GM12878 (cell line): ENCODE data around the gene CSF1R. TPM values are rescaled to one million over a fixed set of nuclear protein-coding genes. Genes with fewer than 3 reads are reported as not detected.

Experiments
- ATAC-seq: fragments of 200-7000 bp; cut with Tn5 transposase; 3 replicates; pipeline ENCODE4 v1.9.1; 2020; ENCODE audit warnings: mild to moderate bottlenecking, moderate library complexity
- BruUV-seq: library from RNA; stranded (reverse); fragments of 400-500 nt; replicated peaks from 2 replicates; lab custom pipeline; 2021; lab: Mats Ljungman, UMichigan
- CTCF ChIA-PET: fragments of 300-600 bp; sonication (Branson Sonifier 250); formaldehyde crosslinking; extraction: SDS; loops from one replicate; lab custom pipeline; 2021; ENCODE audit warnings: inconsistent platforms; lab: Yijun Ruan, JAX
- POLR2A ChIA-PET: fragments of 350-600 bp; formaldehyde crosslinking; extraction: SDS; loops from one replicate; lab custom pipeline; 2021; ENCODE audit warnings: inconsistent platforms; lab: Charles Lee
- RAD21 ChIA-PET: fragments of 300-600 bp; sonication (Branson Sonifier 250); formaldehyde crosslinking; loops from one replicate; lab custom pipeline; 2023; ENCODE audit warnings: antibody characterized with exemption; ENCODE audit not compliant: unreplicated experiment; lab: Charles Lee
- SMC1A ChIA-PET: fragments of 300-600 bp; sonication (Branson Sonifier 250); formaldehyde crosslinking; loops from one replicate; lab custom pipeline; 2023; ENCODE audit not compliant: unreplicated experiment, uncharacterized antibody; lab: Charles Lee
- DNase-seq: peaks from one replicate; pipeline ENCODE4 v3.0.0-alpha.2; 2011; ENCODE audit warnings: low read depth, low spot score
- FAIRE-seq: peaks from 3 replicates; lab custom pipeline; 2011; peaks lifted over from hg19 to GRCh38; lab: Jason Lieb, UNC
- H2AFZ ChIP-seq: 2 replicates; pipeline ENCODE4 v1.6.0; 2011; ENCODE audit warnings: low read depth, low read length, control low read depth; ENCODE audit not compliant: control insufficient read depth
- H3K27ac ChIP-seq: 2 replicates; pipeline ENCODE4 v1.5.1; 2011; ENCODE audit warnings: control low read depth; ENCODE audit not compliant: control insufficient read depth, insufficient read depth
- H3K27me3 ChIP-seq, 2 experiments: replicated peaks in 1 of 2; 2 replicates each; pipeline versions ENCODE4 v1.6.0 to v1.6.1; 2011; ENCODE audit warnings: low read length in 1 of 2; ENCODE audit not compliant: control insufficient read depth in 2 of 2, insufficient read depth in 2 of 2
- H3K36me3 ChIP-seq, 2 experiments: 2 replicates each; pipeline ENCODE4 v1.5.1; 2011; ENCODE audit warnings: low read length in 1 of 2; ENCODE audit not compliant: control insufficient read depth in 2 of 2, insufficient read depth in 2 of 2
- H3K4me1 ChIP-seq: 2 replicates; pipeline ENCODE4 v1.6.1; 2011; ENCODE audit warnings: mild to moderate bottlenecking, low read length, moderate library complexity, mixed read lengths; ENCODE audit not compliant: control insufficient read depth, insufficient read depth
- H3K4me2 ChIP-seq: 2 replicates; pipeline ENCODE4 v1.6.0; 2011; ENCODE audit warnings: control low read depth; ENCODE audit not compliant: control insufficient read depth, insufficient read depth
- H3K4me3 ChIP-seq: fragments of 200-600 bp; sonication (generic); 2 replicates; pipeline ENCODE4 v1.5.1; 2016
- H3K79me2 ChIP-seq: 2 replicates; pipeline ENCODE4 v1.6.0; 2011; ENCODE audit warnings: low read length; ENCODE audit not compliant: control insufficient read depth, insufficient read depth
- H3K9ac ChIP-seq: 2 replicates; pipeline ENCODE4 v1.8.0; 2011; ENCODE audit warnings: low read length, control low read depth, mixed read lengths; ENCODE audit not compliant: control insufficient read depth, insufficient read depth
- H3K9me3 ChIP-seq: replicated peaks from 3 replicates; pipeline ENCODE4 v1.5.1; 2011; ENCODE audit warnings: mild to moderate bottlenecking, low read length; ENCODE audit not compliant: control insufficient read depth, insufficient read depth
- H4K20me1 ChIP-seq: 2 replicates; pipeline ENCODE4 v1.6.0; 2011; ENCODE audit not compliant: control insufficient read depth, insufficient read depth
- EZH2 ChIP-seq: IDR thresholded peaks from 2 replicates; pipeline ENCODE4 v1.6.1; 2012; ENCODE audit warnings: low read depth, mild to moderate bottlenecking, control low read depth, inconsistent platforms, low read length, borderline replicate concordance; ENCODE audit not compliant: control insufficient read depth
- MTA2 ChIP-seq: fragments of 450-650 bp; IDR thresholded peaks from 2 replicates; pipeline ENCODE4 v1.6.1; 2016; ENCODE audit warnings: low read depth, mild to moderate bottlenecking, moderate library complexity
- REST ChIP-seq: IDR thresholded peaks from 2 replicates; pipeline ENCODE4 v1.6.1; 2012; ENCODE audit warnings: mild to moderate bottlenecking, low read depth, low read length
- ZNF622 ChIP-seq: fragments of 450-650 bp; IDR thresholded peaks from 2 replicates; pipeline ENCODE4 v1.6.1; 2017; ENCODE audit warnings: mild to moderate bottlenecking, inconsistent platforms
- ZNF687 ChIP-seq: fragments of 450-650 bp; IDR thresholded peaks from 2 replicates; pipeline ENCODE4 v1.6.1; 2017; ENCODE audit warnings: mild to moderate bottlenecking, moderate library complexity
- WGBS: methylation state at CpG from one replicate; pipeline ENCODE4 v1.1.6; 2016; ENCODE audit warnings: low lambda C conversion rate; ENCODE audit not compliant: insufficient replicate concordance, insufficient coverage; ENCODE audit errors: missing lambda C conversion rate; 5-methylcytosine and 5-hydroxymethylcytosine counted together
- in situ Hi-C: fragments of 300-500 bp; cut with MboI; formaldehyde crosslinking; loops from 9 replicates; pipeline ENCODE4 v1.14.3; 2018; ENCODE audit warnings: mixed read lengths
- intact Hi-C: fragments of 100-400 bp; cut with micrococcal nuclease; formaldehyde crosslinking; loops from one replicate; pipeline ENCODE4 v1.14.2; 2022; ENCODE audit not compliant: unreplicated experiment
- polyA plus RNA-seq, 11 experiments: library from polyadenylated mRNA; depleted of rRNA in 4 of 11; unstranded in 6 of 11; stranded (reverse) in 5 of 11; fragments of >200 nt; fragmentation: Nextera tagmentation in 4 of 11; fragmentation: Illumina TruSeq in 1 of 11; extraction: Ambion mirVana in 4 of 11; extraction: Trizol in 1 of 11; gene quantifications; 1 replicate in 1 of 11; 2 replicates in 10 of 11; pipeline versions ENCODE4 v1.2.1 to v1.2.3, GENCODE V29; 2011 to 2016; ENCODE audit warnings: inconsistent platforms in 2 of 11, missing spikeins in 2 of 11, low read depth in 1 of 11
- total RNA-seq, 4 experiments: library from RNA; depleted of rRNA in 3 of 4; stranded (reverse); fragments of >200 nt in 3 of 4; fragmentation: Illumina TruSeq in 1 of 4; extraction: Trizol in 1 of 4; gene quantifications; 2 replicates each; pipeline versions ENCODE4 v1.2.1 to v1.2.3, GENCODE V29; 2013 to 2021
- TF ChIP-seq, protein P1 (sequence below): fragments of 450-650 bp; formaldehyde crosslinking; IDR thresholded peaks from 2 replicates; pipeline ENCODE4 v1.4.0; 2022; ENCODE audit warnings: mild to moderate bottlenecking, moderate library complexity
- TF ChIP-seq, protein P2 (sequence below): fragments of 450-650 bp; formaldehyde crosslinking; IDR thresholded peaks from 2 replicates; pipeline ENCODE4 v1.5.0; 2022; ENCODE audit warnings: mild to moderate bottlenecking, missing genetic modification characterization

The CSF1R gene
- total and polyA plus RNA-seq, 10 of the 15 experiments (the other 5 are each of a cell fraction or from before 2014, with no cell fraction given) = 0.35 to 3.6 (median 1.2) TPM

GRCh38 chr5:150052956-150053712 lies 33.2 kb downstream of the CSF1R start:
- Histone ChIP-seq H3K9me3 (no peaks in the 10 kb centered on the region), H3K4me3 (no peak overlapping the region), H2AFZ (no peak overlapping the region), H3K27me3 (no peaks in the 10 kb centered on the region), H3K36me3 (peaks cover 19 to 46% of the 10 kb centered on the region in 2 experiments), H3K9ac (no peak overlapping the region), H3K4me1 (no peaks in the 10 kb centered on the region), H4K20me1 (no peaks in the 10 kb centered on the region), H3K27ac (no peak overlapping the region), H3K79me2 (no peaks in the 10 kb centered on the region), H3K4me2 (no peak overlapping the region)
- no TSS peak for BruUV-seq
- 91% methylated on average over 9 of the region's 9 CpGs for WGBS
- POLR2A ChIA-PET = no interaction called here
- CTCF ChIA-PET = no interaction called here
- SMC1A ChIA-PET = no interaction called here
- ATAC-seq (no peak), FAIRE-seq (no peak), DNase-seq (no peak)
- RAD21 ChIA-PET = interaction anchor here (0.8 kb wide), 1 partner anchor 70 kb away, joined by 3 read pairs; no protein-coding TSS in a partner anchor
- in situ Hi-C loops (no loop called here), intact Hi-C loops (no loop called here)
- no peak for TF ChIP-seq MTA2
- TF ChIP-seq EZH2 = no peak
- TF ChIP-seq, protein P1, sequence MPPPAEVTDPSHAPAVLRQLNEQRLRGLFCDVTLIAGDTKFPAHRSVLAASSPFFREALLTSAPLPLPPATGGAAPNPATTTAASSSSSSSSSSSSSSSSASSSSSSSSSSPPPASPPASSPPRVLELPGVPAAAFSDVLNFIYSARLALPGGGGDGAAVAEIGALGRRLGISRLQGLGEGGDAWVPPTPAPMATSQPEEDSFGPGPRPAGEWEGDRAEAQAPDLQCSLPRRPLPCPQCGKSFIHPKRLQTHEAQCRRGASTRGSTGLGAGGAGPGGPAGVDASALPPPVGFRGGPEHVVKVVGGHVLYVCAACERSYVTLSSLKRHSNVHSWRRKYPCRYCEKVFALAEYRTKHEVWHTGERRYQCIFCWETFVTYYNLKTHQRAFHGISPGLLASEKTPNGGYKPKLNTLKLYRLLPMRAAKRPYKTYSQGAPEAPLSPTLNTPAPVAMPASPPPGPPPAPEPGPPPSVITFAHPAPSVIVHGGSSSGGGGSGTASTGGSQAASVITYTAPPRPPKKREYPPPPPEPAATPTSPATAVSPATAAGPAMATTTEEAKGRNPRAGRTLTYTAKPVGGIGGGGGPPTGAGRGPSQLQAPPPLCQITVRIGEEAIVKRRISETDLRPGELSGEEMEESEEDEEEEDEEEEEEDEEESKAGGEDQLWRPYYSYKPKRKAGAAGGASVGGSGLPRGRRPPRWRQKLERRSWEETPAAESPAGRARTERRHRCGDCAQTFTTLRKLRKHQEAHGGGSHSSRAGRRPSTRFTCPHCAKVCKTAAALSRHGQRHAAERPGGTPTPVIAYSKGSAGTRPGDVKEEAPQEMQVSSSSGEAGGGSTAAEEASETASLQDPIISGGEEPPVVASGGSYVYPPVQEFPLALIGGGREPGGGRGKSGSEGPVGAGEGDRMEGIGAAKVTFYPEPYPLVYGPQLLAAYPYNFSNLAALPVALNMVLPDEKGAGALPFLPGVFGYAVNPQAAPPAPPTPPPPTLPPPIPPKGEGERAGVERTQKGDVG (CRISPR knock-in tag) = no peak
- TF ChIP-seq, protein P2, sequence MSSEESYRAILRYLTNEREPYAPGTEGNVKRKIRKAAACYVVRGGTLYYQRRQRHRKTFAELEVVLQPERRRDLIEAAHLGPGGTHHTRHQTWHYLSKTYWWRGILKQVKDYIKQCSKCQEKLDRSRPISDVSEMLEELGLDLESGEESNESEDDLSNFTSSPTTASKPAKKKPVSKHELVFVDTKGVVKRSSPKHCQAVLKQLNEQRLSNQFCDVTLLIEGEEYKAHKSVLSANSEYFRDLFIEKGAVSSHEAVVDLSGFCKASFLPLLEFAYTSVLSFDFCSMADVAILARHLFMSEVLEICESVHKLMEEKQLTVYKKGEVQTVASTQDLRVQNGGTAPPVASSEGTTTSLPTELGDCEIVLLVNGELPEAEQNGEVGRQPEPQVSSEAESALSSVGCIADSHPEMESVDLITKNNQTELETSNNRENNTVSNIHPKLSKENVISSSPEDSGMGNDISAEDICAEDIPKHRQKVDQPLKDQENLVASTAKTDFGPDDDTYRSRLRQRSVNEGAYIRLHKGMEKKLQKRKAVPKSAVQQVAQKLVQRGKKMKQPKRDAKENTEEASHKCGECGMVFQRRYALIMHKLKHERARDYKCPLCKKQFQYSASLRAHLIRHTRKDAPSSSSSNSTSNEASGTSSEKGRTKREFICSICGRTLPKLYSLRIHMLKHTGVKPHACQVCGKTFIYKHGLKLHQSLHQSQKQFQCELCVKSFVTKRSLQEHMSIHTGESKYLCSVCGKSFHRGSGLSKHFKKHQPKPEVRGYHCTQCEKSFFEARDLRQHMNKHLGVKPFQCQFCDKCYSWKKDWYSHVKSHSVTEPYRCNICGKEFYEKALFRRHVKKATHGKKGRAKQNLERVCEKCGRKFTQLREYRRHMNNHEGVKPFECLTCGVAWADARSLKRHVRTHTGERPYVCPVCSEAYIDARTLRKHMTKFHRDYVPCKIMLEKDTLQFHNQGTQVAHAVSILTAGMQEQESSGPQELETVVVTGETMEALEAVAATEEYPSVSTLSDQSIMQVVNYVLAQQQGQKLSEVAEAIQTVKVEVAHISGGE (CRISPR knock-in tag) = no peak
- TF ChIP-seq ZNF687 = no peak
- TF ChIP-seq ZNF622 = no peak
- no peak for TF ChIP-seq REST
